Measurements from ENCODE around the gene CHIT1. TPM values are rescaled to one million over a fixed set of nuclear protein-coding genes. Genes with fewer than 3 reads are reported as not detected.

CHIT1 gene
- total RNA-seq, 2 experiments from 2014 or later = 0.58 to 1.1 TPM

GRCh38 chr1:203180611-203181330 is 48.7 kb downstream of the CHIT1 start:
- no peak for DNase-seq
- no peaks in the 10 kb centered on the region for H3K4me1 ChIP-seq (ENCODE audit: insufficient read depth, low read length)
- no peak overlapping the region for H3K4me3 ChIP-seq (ENCODE audit: low read length)
- intact Hi-C loops (cut with DNase I, micrococcal nuclease) = no loop called here
- Mint-ChIP-seq H3K36me3 (ENCODE audit: low read depth) (no peaks in the 10 kb centered on the region), H3K27ac (no peak overlapping the region), H3K4me1 (ENCODE audit: low read depth) (no peaks in the 10 kb centered on the region), H3K9me3 (no peaks in the 10 kb centered on the region), H3K4me3 (no peak overlapping the region), H3K27me3 (peaks cover 4% of the 10 kb centered on the region)
- no peaks in the 10 kb centered on the region for H3K27me3 ChIP-seq (ENCODE audit: control insufficient read depth in 1 of 2, insufficient read depth in 2 of 2, low read length in 2 of 2)
- no peak for ATAC-seq (ENCODE audit: poor library complexity)
- ChIA-PET CTCF (no interaction called here), POLR2A (no interaction called here)
- no peaks in the 10 kb centered on the region for H3K9me3 ChIP-seq (ENCODE audit: control insufficient read depth in 1 of 2, insufficient read depth in 1 of 2, low read length in 2 of 2)
- H3K27ac ChIP-seq (ENCODE audit: low read depth in 1 of 2, low read length in 2 of 2) = no peak overlapping the region
- no peaks in the 10 kb centered on the region for H3K36me3 ChIP-seq (ENCODE audit: insufficient read depth, low read length)
- TF ChIP-seq CTCF (IDR thresholded peaks at IDR 0.05) = no peak

- Histone ChIP-seq H3K27me3 (ENCODE audit: control insufficient read depth in 1 of 2, insufficient read depth in 2 of 2, low read length in 2 of 2) (no peaks in the 10 kb centered on the region), H3K36me3 (ENCODE audit: insufficient read depth, low read length) (no peaks in the 10 kb centered on the region), H3K27ac (ENCODE audit: low read depth in 1 of 2, low read length in 2 of 2) (no peak overlapping the region), H3K9me3 (ENCODE audit: control insufficient read depth in 1 of 2, insufficient read depth in 1 of 2, low read length in 2 of 2) (no peaks in the 10 kb centered on the region), H3K4me3 (ENCODE audit: low read length) (no peak overlapping the region), H3K4me1 (ENCODE audit: insufficient read depth, low read length) (no peaks in the 10 kb centered on the region)
- peaks cover 4% of the 10 kb centered on the region for H3K27me3 Mint-ChIP-seq
- no peaks in the 10 kb centered on the region for H3K9me3 Mint-ChIP-seq
- no peaks in the 10 kb centered on the region for H3K4me1 Mint-ChIP-seq (ENCODE audit: low read depth)
- TF ChIP-seq CTCF (IDR thresholded peaks at IDR 0.05) = no peak
- H3K36me3 Mint-ChIP-seq (ENCODE audit: low read depth) = no peaks in the 10 kb centered on the region
- H3K27ac Mint-ChIP-seq = no peak overlapping the region
- POLR2A ChIA-PET = no interaction called here
- ATAC-seq (ENCODE audit: poor library complexity) (no peak), DNase-seq (no peak)
- no peak overlapping the region for H3K4me3 Mint-ChIP-seq
- CTCF ChIA-PET = no interaction called here
- intact Hi-C loops (cut with DNase I, micrococcal nuclease) = no loop called here
These were observed 49.8 kb downstream of the CHIT1 start for GRCh38 chr1:203179667-203180005.

GRCh38 chr1:203178821-203179666 is 50.4 kb downstream of the CHIT1 start:
- intact Hi-C loops (cut with DNase I, micrococcal nuclease) = no loop called here
- H3K4me1 Mint-ChIP-seq (ENCODE audit: low read depth) = no peaks in the 10 kb centered on the region
- H3K36me3 ChIP-seq (ENCODE audit: insufficient read depth, low read length) = no peaks in the 10 kb centered on the region
- no peak overlapping the region for H3K27ac Mint-ChIP-seq
- no peaks in the 10 kb centered on the region for H3K4me1 ChIP-seq (ENCODE audit: insufficient read depth, low read length)
- no peak overlapping the region for H3K27ac ChIP-seq (ENCODE audit: low read depth in 1 of 2, low read length in 2 of 2)
- no peaks in the 10 kb centered on the region for H3K36me3 Mint-ChIP-seq (ENCODE audit: low read depth)
- no peak for TF ChIP-seq CTCF (IDR thresholded peaks at IDR 0.05)
- CTCF ChIA-PET = no interaction called here
- H3K9me3 Mint-ChIP-seq = no peaks in the 10 kb centered on the region
- ATAC-seq (ENCODE audit: poor library complexity) (no peak), DNase-seq (no peak)
- peaks cover 4% of the 10 kb centered on the region for H3K27me3 Mint-ChIP-seq
- H3K4me3 Mint-ChIP-seq = no peak overlapping the region
- no peaks in the 10 kb centered on the region for H3K27me3 ChIP-seq (ENCODE audit: control insufficient read depth in 1 of 2, insufficient read depth in 2 of 2, low read length in 2 of 2)
- POLR2A ChIA-PET = no interaction called here
- no peak overlapping the region for H3K4me3 ChIP-seq (ENCODE audit: low read length)
- no peaks in the 10 kb centered on the region for H3K9me3 ChIP-seq (ENCODE audit: control insufficient read depth in 1 of 2, insufficient read depth in 1 of 2, low read length in 2 of 2)
